Fibroblast of lung (primary cell): ENCODE measurements around the gene EXO1. TPM values are rescaled to one million over a fixed set of nuclear protein-coding genes. Genes with fewer than 3 reads are reported as not detected.

Experiments
- DNase-seq, 2 donors: peaks; one replicate each; pipeline versions ENCODE4 v3.0.0 to v3.0.0-alpha.2; 2010; ENCODE audit warnings: low read depth in 2 of 2
- H2AFZ ChIP-seq: 2 replicates; pipeline ENCODE4 v1.5.1; 2012; ENCODE audit warnings: low read length, control low read depth, inconsistent platforms
- H3K27ac ChIP-seq: 2 replicates; pipeline ENCODE4 v1.5.1; 2011; ENCODE audit warnings: low read length, control low read depth; ENCODE audit not compliant: insufficient read depth
- H3K27me3 ChIP-seq: 2 replicates; pipeline ENCODE4 v1.5.1; 2011; ENCODE audit warnings: mild to moderate bottlenecking, low read length; ENCODE audit not compliant: control insufficient read depth, insufficient read depth
- H3K36me3 ChIP-seq: 2 replicates; pipeline ENCODE4 v1.5.1; 2011; ENCODE audit warnings: low read length; ENCODE audit not compliant: control insufficient read depth, insufficient read depth
- H3K4me1 ChIP-seq: 2 replicates; pipeline ENCODE4 v1.5.1; 2011; ENCODE audit warnings: low read length; ENCODE audit not compliant: control insufficient read depth, insufficient read depth; ENCODE audit errors: extremely low read depth
- H3K4me2 ChIP-seq: 2 replicates; pipeline ENCODE4 v1.5.1; 2011; ENCODE audit warnings: low read length, control low read depth; ENCODE audit not compliant: insufficient read depth; ENCODE audit errors: extremely low read depth
- H3K4me3 ChIP-seq, 4 experiments: fragments of 200-600 bp in 1 of 4; sonication (generic) in 1 of 4; replicated peaks in 1 of 4; 2 replicates each; pipeline ENCODE4 v1.5.1; 2011 to 2016; ENCODE audit warnings: low read length in 4 of 4, low read depth in 3 of 4, mild to moderate bottlenecking in 3 of 4, control low read depth in 2 of 4, inconsistent platforms in 1 of 4, mixed read lengths in 1 of 4; ENCODE audit not compliant: insufficient read depth in 1 of 4; ENCODE audit errors: control extremely low read depth in 1 of 4
- H3K79me2 ChIP-seq: 2 replicates; pipeline ENCODE4 v1.5.1; 2012; ENCODE audit warnings: mild to moderate bottlenecking, low read length, inconsistent platforms; ENCODE audit not compliant: control insufficient read depth, insufficient read depth
- H3K9ac ChIP-seq: 2 replicates; pipeline ENCODE4 v1.5.1; 2011; ENCODE audit warnings: mild to moderate bottlenecking, low read length, control low read depth; ENCODE audit not compliant: insufficient read depth
- H3K9me3 ChIP-seq: 2 replicates; pipeline ENCODE4 v1.5.1; 2012; ENCODE audit warnings: low read depth, low read length; ENCODE audit not compliant: control insufficient read depth, insufficient read depth
- H4K20me1 ChIP-seq: 2 replicates; pipeline ENCODE4 v1.5.1; 2011; ENCODE audit warnings: low read length; ENCODE audit not compliant: control insufficient read depth, insufficient read depth; ENCODE audit errors: extremely low read depth
- EZH2 ChIP-seq: IDR thresholded peaks from 2 replicates; pipeline ENCODE4 v1.5.1; 2012; ENCODE audit warnings: low read length, control low read depth, mild to moderate bottlenecking; ENCODE audit errors: missing control alignments
- polyA plus RNA-seq, 2 donors: library from polyadenylated mRNA; depleted of rRNA in 1 of 2; stranded (reverse) in 1 of 2; unstranded in 1 of 2; fragments of >200 nt; gene quantifications; 2 replicates each; pipeline ENCODE4 v1.2.1, GENCODE V29; 2011 to 2012; ENCODE audit warnings: missing spikeins in 1 of 2
- total RNA-seq: library from RNA; depleted of rRNA; stranded (reverse); fragments of >200 nt; gene quantifications from 2 replicates; pipeline ENCODE4 v1.2.1, GENCODE V29; 2014
- TF ChIP-seq, protein P1 (sequence below), 2 donors: IDR thresholded peaks in 1 of 2; conservative IDR thresholded peaks in 1 of 2; 1 replicate in 1 of 2; 2 replicates in 1 of 2; pipeline ENCODE4 v1.5.1; 2011 to 2012; ENCODE audit warnings: low read length in 2 of 2, control low read depth in 1 of 2, inconsistent platforms in 1 of 2, low read depth in 1 of 2, mild to moderate bottlenecking in 1 of 2

Gene EXO1
- total and polyA plus RNA-seq, 2 donors (not counting 1 experiment from before 2014, with no cell fraction given): 3.0 to 7.2 TPM

DNA sequence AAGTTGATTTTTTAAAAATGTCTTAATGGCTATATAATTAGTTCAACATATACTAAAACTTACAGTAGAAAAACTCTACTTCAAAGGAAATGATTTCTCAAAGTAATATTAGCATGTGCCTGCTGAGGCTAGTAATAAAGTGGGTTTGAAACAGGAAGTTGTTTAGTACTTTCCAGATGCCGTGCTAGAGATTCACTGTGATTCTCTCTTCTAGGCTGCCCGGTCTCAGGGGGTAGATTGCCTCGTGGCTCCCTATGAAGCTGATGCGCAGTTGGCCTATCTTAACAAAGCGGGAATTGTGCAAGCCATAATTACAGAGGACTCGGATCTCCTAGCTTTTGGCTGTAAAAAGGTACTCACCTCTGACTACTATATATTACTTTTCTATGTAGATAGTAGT is 9.1 kb downstream of the EXO1 start:
- no peak overlapping the region for H3K4me2 ChIP-seq
- H3K9ac ChIP-seq: no peak overlapping the region

DNA sequence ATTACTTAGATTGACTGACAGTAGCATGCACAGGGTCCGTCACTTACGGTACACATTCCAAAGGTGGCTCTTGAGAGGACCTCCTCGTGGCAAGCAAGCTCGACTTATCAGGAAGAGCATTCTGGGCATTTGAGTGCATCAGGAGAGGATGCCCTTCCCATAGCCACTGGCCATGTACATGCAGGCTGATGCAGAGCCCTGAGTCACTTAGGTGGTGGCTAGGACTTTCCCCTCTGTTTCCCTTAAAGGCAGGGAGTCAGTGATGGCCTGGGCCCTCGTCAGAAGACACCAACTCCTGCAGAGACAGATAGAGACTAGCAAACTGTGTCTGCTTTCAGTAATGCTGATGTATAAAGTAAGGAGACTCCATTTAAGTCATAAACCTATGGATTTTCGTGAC is 12.9 kb downstream of the EXO1 start:
- DNase-seq: no peak
- no peaks in the 10 kb centered on the region for H3K36me3 ChIP-seq
- no peak overlapping the region for H3K4me3 ChIP-seq
- H3K79me2 ChIP-seq: no peaks in the 10 kb centered on the region
- H4K20me1 ChIP-seq: no peaks in the 10 kb centered on the region
- H3K27ac ChIP-seq: no peak overlapping the region
- H3K9me3 ChIP-seq: no peaks in the 10 kb centered on the region
- no peak overlapping the region for H3K4me2 ChIP-seq
- TF ChIP-seq EZH2: no peak
- TF ChIP-seq, protein P1, sequence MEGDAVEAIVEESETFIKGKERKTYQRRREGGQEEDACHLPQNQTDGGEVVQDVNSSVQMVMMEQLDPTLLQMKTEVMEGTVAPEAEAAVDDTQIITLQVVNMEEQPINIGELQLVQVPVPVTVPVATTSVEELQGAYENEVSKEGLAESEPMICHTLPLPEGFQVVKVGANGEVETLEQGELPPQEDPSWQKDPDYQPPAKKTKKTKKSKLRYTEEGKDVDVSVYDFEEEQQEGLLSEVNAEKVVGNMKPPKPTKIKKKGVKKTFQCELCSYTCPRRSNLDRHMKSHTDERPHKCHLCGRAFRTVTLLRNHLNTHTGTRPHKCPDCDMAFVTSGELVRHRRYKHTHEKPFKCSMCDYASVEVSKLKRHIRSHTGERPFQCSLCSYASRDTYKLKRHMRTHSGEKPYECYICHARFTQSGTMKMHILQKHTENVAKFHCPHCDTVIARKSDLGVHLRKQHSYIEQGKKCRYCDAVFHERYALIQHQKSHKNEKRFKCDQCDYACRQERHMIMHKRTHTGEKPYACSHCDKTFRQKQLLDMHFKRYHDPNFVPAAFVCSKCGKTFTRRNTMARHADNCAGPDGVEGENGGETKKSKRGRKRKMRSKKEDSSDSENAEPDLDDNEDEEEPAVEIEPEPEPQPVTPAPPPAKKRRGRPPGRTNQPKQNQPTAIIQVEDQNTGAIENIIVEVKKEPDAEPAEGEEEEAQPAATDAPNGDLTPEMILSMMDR (conservative IDR thresholded peaks at IDR 0.05 in 1 of 2, IDR thresholded peaks at IDR 0.05 in 1 of 2; ENCODE audit: low read depth in 1 of 2, low read length in 2 of 2): no peak
- H2AFZ ChIP-seq: no peak overlapping the region
- H3K27me3 ChIP-seq: no peaks in the 10 kb centered on the region
- H3K4me1 ChIP-seq: no peaks in the 10 kb centered on the region
- H3K9ac ChIP-seq: no peak overlapping the region

More for the DNA sequence above, 9.1 kb downstream of the EXO1 start:
- DNase-seq: no peak
- Histone ChIP-seq H3K27me3 (no peaks in the 10 kb centered on the region), H3K9me3 (no peaks in the 10 kb centered on the region), H3K4me3 (no peak overlapping the region), H3K36me3 (no peaks in the 10 kb centered on the region), H3K27ac (no peak overlapping the region), H4K20me1 (no peaks in the 10 kb centered on the region), H2AFZ (peak overlapping the region; percentile 59), H3K79me2 (no peaks in the 10 kb centered on the region), H3K4me1 (no peaks in the 10 kb centered on the region)
- TF ChIP-seq, protein P1 (conservative IDR thresholded peaks at IDR 0.05 in 1 of 2, IDR thresholded peaks at IDR 0.05 in 1 of 2; ENCODE audit: low read depth in 1 of 2, low read length in 2 of 2): no peak
- TF ChIP-seq EZH2: no peak

DNA sequence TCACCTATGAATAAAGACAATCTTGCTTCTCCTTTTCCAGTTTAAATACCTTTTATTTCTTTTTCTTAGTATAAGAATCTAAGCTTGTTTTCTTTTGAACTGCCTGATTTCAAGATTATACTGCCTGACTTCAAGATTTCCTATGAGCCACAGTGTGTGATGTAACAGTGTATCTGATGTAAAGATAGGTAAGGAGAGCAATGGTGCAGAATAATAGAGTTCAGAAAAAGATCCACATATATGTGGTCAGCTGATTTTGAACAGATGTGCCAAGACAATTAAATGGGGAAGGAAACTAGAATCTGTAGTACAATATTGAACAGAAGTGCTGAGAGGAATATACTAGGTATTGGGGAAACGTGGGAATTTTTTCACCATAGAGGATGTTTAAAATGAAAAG is 21.0 kb downstream of the EXO1 start:
- H3K4me2 ChIP-seq: no peak overlapping the region
- no peak for TF ChIP-seq EZH2
- TF ChIP-seq, protein P1 (conservative IDR thresholded peaks at IDR 0.05 in 1 of 2, IDR thresholded peaks at IDR 0.05 in 1 of 2; ENCODE audit: low read depth in 1 of 2, low read length in 2 of 2): no peak
- H2AFZ ChIP-seq: no peak overlapping the region
- no peaks in the 10 kb centered on the region for H3K27me3 ChIP-seq
- H3K27ac ChIP-seq: no peak overlapping the region
- no peaks in the 10 kb centered on the region for H3K36me3 ChIP-seq
- H3K79me2 ChIP-seq: no peaks in the 10 kb centered on the region
- no peak overlapping the region for H3K9ac ChIP-seq
- DNase-seq: no peak
- no peak overlapping the region for H3K4me3 ChIP-seq
- H4K20me1 ChIP-seq: no peaks in the 10 kb centered on the region
- H3K4me1 ChIP-seq: no peaks in the 10 kb centered on the region
- H3K9me3 ChIP-seq: no peaks in the 10 kb centered on the region
